ENCODE data around the gene RAB29. TPM values are rescaled to one million over a fixed set of nuclear protein-coding genes. Genes with fewer than 3 reads are reported as not detected.

The RAB29 gene
- total and polyA plus RNA-seq, 2 donors (not counting 1 experiment from before 2014, with no cell fraction given): 34.5 to 35.2 TPM

DNA sequence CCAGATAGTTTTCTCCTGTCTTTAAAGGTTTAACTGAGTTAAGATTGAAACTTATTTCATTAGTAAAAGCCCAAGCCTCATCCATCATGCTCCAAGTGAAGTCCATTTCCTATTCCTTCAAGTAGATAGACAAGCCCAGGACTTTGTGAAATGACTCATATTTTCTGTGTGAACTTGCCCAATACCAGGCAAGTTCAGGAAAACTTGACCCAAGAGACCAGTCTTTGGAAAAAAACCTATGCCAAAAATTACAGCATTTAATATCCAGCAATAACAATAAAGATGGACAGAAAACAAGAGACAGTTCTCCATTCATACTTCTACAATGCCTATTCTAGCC lies 405 bp upstream of the RAB29 start:
- Histone ChIP-seq H3K4me2 (ENCODE audit: extremely low read depth, insufficient read depth, low read length) (peak overlapping the region; percentile 59), H3K36me3 (ENCODE audit: control insufficient read depth, insufficient read depth, low read length) (no peaks in the 10 kb centered on the region), H3K4me3 (replicated peaks in 1 of 4; ENCODE audit: control extremely low read depth in 1 of 4, insufficient read depth in 1 of 4, low read depth in 3 of 4, low read length in 4 of 4) (peak overlapping the region in 3 of 4 experiments; percentile 73 to 94 (median 77)), H3K9ac (ENCODE audit: insufficient read depth, low read length) (no peak overlapping the region), H3K4me1 (ENCODE audit: control insufficient read depth, extremely low read depth, insufficient read depth, low read length) (no peaks in the 10 kb centered on the region), H3K9me3 (ENCODE audit: control insufficient read depth, insufficient read depth, low read depth, low read length) (no peaks in the 10 kb centered on the region), H3K27ac (ENCODE audit: insufficient read depth, low read length) (peak overlapping the region; percentile 38), H3K79me2 (ENCODE audit: control insufficient read depth, insufficient read depth, low read length) (no peaks in the 10 kb centered on the region), H2AFZ (ENCODE audit: low read length) (no peak overlapping the region), H4K20me1 (ENCODE audit: control insufficient read depth, extremely low read depth, insufficient read depth, low read length) (no peaks in the 10 kb centered on the region), H3K27me3 (ENCODE audit: control insufficient read depth, insufficient read depth, low read length) (no peaks in the 10 kb centered on the region)
- peak; percentile 44 to 65 for DNase-seq (ENCODE audit: low read depth in 2 of 2)
- TF ChIP-seq, protein P1, sequence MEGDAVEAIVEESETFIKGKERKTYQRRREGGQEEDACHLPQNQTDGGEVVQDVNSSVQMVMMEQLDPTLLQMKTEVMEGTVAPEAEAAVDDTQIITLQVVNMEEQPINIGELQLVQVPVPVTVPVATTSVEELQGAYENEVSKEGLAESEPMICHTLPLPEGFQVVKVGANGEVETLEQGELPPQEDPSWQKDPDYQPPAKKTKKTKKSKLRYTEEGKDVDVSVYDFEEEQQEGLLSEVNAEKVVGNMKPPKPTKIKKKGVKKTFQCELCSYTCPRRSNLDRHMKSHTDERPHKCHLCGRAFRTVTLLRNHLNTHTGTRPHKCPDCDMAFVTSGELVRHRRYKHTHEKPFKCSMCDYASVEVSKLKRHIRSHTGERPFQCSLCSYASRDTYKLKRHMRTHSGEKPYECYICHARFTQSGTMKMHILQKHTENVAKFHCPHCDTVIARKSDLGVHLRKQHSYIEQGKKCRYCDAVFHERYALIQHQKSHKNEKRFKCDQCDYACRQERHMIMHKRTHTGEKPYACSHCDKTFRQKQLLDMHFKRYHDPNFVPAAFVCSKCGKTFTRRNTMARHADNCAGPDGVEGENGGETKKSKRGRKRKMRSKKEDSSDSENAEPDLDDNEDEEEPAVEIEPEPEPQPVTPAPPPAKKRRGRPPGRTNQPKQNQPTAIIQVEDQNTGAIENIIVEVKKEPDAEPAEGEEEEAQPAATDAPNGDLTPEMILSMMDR (conservative IDR thresholded peaks at IDR 0.05 in 1 of 2, IDR thresholded peaks at IDR 0.05 in 1 of 2; ENCODE audit: low read depth in 1 of 2, low read length in 2 of 2): no peak
- no peak for TF ChIP-seq EZH2 (IDR thresholded peaks at IDR 0.05; ENCODE audit: low read length, missing control alignments)

- Histone ChIP-seq H3K27ac (ENCODE audit: insufficient read depth, low read length) (no peak overlapping the region), H3K9me3 (ENCODE audit: control insufficient read depth, insufficient read depth, low read depth, low read length) (no peaks in the 10 kb centered on the region), H4K20me1 (ENCODE audit: control insufficient read depth, extremely low read depth, insufficient read depth, low read length) (no peaks in the 10 kb centered on the region), H3K9ac (ENCODE audit: insufficient read depth, low read length) (peak overlapping the region; percentile 46), H3K4me2 (ENCODE audit: extremely low read depth, insufficient read depth, low read length) (peak overlapping the region; percentile 59), H3K36me3 (ENCODE audit: control insufficient read depth, insufficient read depth, low read length) (no peaks in the 10 kb centered on the region), H3K79me2 (ENCODE audit: control insufficient read depth, insufficient read depth, low read length) (no peaks in the 10 kb centered on the region), H3K27me3 (ENCODE audit: control insufficient read depth, insufficient read depth, low read length) (no peaks in the 10 kb centered on the region), H2AFZ (ENCODE audit: low read length) (peak overlapping the region; percentile 48), H3K4me1 (ENCODE audit: control insufficient read depth, extremely low read depth, insufficient read depth, low read length) (peaks cover 4% of the 10 kb centered on the region), H3K4me3 (replicated peaks in 1 of 4; ENCODE audit: control extremely low read depth in 1 of 4, insufficient read depth in 1 of 4, low read depth in 3 of 4, low read length in 4 of 4) (peak overlapping the region; percentile 73 to 94 (median 77))
- peak; percentile 8 to 9 for DNase-seq (ENCODE audit: low read depth in 2 of 2)
- TF ChIP-seq EZH2 (IDR thresholded peaks at IDR 0.05; ENCODE audit: low read length, missing control alignments): no peak
- TF ChIP-seq, protein P1 (conservative IDR thresholded peaks at IDR 0.05 in 1 of 2, IDR thresholded peaks at IDR 0.05 in 1 of 2; ENCODE audit: low read depth in 1 of 2, low read length in 2 of 2): no peak
Measured at GRCh38 chr1:205774198-205775014, 876 bp downstream of the RAB29 start.

GRCh38 chr1:205772607-205773032 lies 2.7 kb downstream of the RAB29 start:
- H3K27ac ChIP-seq (ENCODE audit: insufficient read depth, low read length): no peak overlapping the region
- no peak overlapping the region for H3K9ac ChIP-seq (ENCODE audit: insufficient read depth, low read length)
- no peak for TF ChIP-seq EZH2 (IDR thresholded peaks at IDR 0.05; ENCODE audit: low read length, missing control alignments)
- TF ChIP-seq, protein P1 (conservative IDR thresholded peaks at IDR 0.05 in 1 of 2, IDR thresholded peaks at IDR 0.05 in 1 of 2; ENCODE audit: low read depth in 1 of 2, low read length in 2 of 2): no peak
- H3K4me1 ChIP-seq (ENCODE audit: control insufficient read depth, extremely low read depth, insufficient read depth, low read length): peaks cover 8% of the 10 kb centered on the region
- H3K27me3 ChIP-seq (ENCODE audit: control insufficient read depth, insufficient read depth, low read length): no peaks in the 10 kb centered on the region
- no peaks in the 10 kb centered on the region for H4K20me1 ChIP-seq (ENCODE audit: control insufficient read depth, extremely low read depth, insufficient read depth, low read length)
- H3K4me2 ChIP-seq (ENCODE audit: extremely low read depth, insufficient read depth, low read length): no peak overlapping the region
- H3K9me3 ChIP-seq (ENCODE audit: control insufficient read depth, insufficient read depth, low read depth, low read length): no peaks in the 10 kb centered on the region
- H2AFZ ChIP-seq (ENCODE audit: low read length): no peak overlapping the region
- no peaks in the 10 kb centered on the region for H3K36me3 ChIP-seq (ENCODE audit: control insufficient read depth, insufficient read depth, low read length)
- no peak overlapping the region for H3K4me3 ChIP-seq (replicated peaks in 1 of 4; ENCODE audit: control extremely low read depth in 1 of 4, insufficient read depth in 1 of 4, low read depth in 3 of 4, low read length in 4 of 4)
- H3K79me2 ChIP-seq (ENCODE audit: control insufficient read depth, insufficient read depth, low read length): no peaks in the 10 kb centered on the region
- no peak for DNase-seq (ENCODE audit: low read depth in 2 of 2)
